ENCODE measurements around the gene WDR33. TPM values are rescaled to one million over a fixed set of nuclear protein-coding genes. Genes with fewer than 3 reads are reported as not detected.

The WDR33 gene
- total and polyA plus RNA-seq, 9 of the 15 experiments (the other 6 are each of a cell fraction or from before 2014, with no cell fraction given), result 24.2 to 57.4 (median 38.4) TPM

DNA sequence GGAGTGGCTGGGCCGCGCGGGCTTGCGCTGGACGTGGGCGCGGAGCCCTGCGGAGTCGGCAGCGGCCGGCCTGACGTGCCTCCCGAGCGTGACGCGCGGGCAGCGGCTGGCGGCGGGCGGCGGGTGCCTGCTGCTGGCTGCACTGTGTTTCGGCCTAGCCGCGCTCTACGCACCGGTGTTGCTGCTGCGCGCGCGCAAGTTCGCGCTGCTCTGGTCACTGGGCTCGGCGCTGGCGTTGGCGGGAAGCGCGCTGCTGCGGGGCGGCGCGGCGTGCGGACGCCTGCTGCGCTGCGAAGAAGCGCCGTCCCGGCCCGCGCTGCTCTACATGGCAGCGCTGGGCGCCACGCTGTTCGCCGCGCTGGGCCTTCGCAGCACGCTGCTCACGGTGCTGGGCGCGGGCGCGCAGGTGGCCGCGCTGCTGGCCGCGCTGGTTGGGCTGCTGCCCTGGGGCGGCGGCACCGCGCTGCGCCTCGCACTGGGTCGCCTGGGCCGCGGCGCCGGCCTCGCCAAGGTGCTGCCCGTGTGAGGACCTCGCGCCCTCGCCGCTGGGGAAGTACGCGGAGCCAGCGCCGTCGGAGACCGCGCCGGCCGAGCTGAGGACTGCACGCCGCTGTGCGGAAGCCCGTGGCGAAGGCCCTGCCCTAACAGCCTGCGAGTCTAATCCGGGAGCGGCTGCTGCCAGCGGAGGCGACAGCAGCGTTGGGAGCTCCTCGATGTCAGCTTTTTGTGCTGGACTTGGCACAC is 109.1 kb downstream of the WDR33 start (continued):
- TF ChIP-seq, protein P1, sequence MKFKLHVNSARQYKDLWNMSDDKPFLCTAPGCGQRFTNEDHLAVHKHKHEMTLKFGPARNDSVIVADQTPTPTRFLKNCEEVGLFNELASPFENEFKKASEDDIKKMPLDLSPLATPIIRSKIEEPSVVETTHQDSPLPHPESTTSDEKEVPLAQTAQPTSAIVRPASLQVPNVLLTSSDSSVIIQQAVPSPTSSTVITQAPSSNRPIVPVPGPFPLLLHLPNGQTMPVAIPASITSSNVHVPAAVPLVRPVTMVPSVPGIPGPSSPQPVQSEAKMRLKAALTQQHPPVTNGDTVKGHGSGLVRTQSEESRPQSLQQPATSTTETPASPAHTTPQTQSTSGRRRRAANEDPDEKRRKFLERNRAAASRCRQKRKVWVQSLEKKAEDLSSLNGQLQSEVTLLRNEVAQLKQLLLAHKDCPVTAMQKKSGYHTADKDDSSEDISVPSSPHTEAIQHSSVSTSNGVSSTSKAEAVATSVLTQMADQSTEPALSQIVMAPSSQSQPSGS (CRISPR knock-in tag; IDR thresholded peaks at IDR 0.05), result no peak
- TF ChIP-seq, protein P2, sequence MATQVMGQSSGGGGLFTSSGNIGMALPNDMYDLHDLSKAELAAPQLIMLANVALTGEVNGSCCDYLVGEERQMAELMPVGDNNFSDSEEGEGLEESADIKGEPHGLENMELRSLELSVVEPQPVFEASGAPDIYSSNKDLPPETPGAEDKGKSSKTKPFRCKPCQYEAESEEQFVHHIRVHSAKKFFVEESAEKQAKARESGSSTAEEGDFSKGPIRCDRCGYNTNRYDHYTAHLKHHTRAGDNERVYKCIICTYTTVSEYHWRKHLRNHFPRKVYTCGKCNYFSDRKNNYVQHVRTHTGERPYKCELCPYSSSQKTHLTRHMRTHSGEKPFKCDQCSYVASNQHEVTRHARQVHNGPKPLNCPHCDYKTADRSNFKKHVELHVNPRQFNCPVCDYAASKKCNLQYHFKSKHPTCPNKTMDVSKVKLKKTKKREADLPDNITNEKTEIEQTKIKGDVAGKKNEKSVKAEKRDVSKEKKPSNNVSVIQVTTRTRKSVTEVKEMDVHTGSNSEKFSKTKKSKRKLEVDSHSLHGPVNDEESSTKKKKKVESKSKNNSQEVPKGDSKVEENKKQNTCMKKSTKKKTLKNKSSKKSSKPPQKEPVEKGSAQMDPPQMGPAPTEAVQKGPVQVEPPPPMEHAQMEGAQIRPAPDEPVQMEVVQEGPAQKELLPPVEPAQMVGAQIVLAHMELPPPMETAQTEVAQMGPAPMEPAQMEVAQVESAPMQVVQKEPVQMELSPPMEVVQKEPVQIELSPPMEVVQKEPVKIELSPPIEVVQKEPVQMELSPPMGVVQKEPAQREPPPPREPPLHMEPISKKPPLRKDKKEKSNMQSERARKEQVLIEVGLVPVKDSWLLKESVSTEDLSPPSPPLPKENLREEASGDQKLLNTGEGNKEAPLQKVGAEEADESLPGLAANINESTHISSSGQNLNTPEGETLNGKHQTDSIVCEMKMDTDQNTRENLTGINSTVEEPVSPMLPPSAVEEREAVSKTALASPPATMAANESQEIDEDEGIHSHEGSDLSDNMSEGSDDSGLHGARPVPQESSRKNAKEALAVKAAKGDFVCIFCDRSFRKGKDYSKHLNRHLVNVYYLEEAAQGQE (IDR thresholded peaks at IDR 0.05; ENCODE audit: borderline replicate concordance), result no peak
- TF ChIP-seq, protein P2 (CRISPR knock-in tag; IDR thresholded peaks at IDR 0.05; ENCODE audit: low read depth), result peak; percentile 74; the same call in 1 of the 2 replicates
- TF ChIP-seq CBX1 (IDR thresholded peaks at IDR 0.05; ENCODE audit: low read depth), result peak; percentile 53; the same call in 1 of the 2 replicates
- TF ChIP-seq, protein P3, sequence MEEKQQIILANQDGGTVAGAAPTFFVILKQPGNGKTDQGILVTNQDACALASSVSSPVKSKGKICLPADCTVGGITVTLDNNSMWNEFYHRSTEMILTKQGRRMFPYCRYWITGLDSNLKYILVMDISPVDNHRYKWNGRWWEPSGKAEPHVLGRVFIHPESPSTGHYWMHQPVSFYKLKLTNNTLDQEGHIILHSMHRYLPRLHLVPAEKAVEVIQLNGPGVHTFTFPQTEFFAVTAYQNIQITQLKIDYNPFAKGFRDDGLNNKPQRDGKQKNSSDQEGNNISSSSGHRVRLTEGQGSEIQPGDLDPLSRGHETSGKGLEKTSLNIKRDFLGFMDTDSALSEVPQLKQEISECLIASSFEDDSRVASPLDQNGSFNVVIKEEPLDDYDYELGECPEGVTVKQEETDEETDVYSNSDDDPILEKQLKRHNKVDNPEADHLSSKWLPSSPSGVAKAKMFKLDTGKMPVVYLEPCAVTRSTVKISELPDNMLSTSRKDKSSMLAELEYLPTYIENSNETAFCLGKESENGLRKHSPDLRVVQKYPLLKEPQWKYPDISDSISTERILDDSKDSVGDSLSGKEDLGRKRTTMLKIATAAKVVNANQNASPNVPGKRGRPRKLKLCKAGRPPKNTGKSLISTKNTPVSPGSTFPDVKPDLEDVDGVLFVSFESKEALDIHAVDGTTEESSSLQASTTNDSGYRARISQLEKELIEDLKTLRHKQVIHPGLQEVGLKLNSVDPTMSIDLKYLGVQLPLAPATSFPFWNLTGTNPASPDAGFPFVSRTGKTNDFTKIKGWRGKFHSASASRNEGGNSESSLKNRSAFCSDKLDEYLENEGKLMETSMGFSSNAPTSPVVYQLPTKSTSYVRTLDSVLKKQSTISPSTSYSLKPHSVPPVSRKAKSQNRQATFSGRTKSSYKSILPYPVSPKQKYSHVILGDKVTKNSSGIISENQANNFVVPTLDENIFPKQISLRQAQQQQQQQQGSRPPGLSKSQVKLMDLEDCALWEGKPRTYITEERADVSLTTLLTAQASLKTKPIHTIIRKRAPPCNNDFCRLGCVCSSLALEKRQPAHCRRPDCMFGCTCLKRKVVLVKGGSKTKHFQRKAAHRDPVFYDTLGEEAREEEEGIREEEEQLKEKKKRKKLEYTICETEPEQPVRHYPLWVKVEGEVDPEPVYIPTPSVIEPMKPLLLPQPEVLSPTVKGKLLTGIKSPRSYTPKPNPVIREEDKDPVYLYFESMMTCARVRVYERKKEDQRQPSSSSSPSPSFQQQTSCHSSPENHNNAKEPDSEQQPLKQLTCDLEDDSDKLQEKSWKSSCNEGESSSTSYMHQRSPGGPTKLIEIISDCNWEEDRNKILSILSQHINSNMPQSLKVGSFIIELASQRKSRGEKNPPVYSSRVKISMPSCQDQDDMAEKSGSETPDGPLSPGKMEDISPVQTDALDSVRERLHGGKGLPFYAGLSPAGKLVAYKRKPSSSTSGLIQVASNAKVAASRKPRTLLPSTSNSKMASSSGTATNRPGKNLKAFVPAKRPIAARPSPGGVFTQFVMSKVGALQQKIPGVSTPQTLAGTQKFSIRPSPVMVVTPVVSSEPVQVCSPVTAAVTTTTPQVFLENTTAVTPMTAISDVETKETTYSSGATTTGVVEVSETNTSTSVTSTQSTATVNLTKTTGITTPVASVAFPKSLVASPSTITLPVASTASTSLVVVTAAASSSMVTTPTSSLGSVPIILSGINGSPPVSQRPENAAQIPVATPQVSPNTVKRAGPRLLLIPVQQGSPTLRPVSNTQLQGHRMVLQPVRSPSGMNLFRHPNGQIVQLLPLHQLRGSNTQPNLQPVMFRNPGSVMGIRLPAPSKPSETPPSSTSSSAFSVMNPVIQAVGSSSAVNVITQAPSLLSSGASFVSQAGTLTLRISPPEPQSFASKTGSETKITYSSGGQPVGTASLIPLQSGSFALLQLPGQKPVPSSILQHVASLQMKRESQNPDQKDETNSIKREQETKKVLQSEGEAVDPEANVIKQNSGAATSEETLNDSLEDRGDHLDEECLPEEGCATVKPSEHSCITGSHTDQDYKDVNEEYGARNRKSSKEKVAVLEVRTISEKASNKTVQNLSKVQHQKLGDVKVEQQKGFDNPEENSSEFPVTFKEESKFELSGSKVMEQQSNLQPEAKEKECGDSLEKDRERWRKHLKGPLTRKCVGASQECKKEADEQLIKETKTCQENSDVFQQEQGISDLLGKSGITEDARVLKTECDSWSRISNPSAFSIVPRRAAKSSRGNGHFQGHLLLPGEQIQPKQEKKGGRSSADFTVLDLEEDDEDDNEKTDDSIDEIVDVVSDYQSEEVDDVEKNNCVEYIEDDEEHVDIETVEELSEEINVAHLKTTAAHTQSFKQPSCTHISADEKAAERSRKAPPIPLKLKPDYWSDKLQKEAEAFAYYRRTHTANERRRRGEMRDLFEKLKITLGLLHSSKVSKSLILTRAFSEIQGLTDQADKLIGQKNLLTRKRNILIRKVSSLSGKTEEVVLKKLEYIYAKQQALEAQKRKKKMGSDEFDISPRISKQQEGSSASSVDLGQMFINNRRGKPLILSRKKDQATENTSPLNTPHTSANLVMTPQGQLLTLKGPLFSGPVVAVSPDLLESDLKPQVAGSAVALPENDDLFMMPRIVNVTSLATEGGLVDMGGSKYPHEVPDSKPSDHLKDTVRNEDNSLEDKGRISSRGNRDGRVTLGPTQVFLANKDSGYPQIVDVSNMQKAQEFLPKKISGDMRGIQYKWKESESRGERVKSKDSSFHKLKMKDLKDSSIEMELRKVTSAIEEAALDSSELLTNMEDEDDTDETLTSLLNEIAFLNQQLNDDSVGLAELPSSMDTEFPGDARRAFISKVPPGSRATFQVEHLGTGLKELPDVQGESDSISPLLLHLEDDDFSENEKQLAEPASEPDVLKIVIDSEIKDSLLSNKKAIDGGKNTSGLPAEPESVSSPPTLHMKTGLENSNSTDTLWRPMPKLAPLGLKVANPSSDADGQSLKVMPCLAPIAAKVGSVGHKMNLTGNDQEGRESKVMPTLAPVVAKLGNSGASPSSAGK (IDR thresholded peaks at IDR 0.05), result peak; percentile 65
